Measurements from ENCODE around the gene PAX5. TPM values are rescaled to one million over a fixed set of nuclear protein-coding genes. Genes with fewer than 3 reads are reported as not detected.

PAX5 gene
- total RNA-seq, 3 donors from 2014 or later (not counting 1 experiment from before 2014, with no cell fraction given) = 1.3 to 2.1 (median 2.0) TPM

GRCh38 chr9:36901528-36901927 lies 132.5 kb downstream of the PAX5 start:
- Histone ChIP-seq H3K4me3 (ENCODE audit: low read length) (no peak overlapping the region), H3K27ac (ENCODE audit: low read length) (no peak overlapping the region), H3K9me3 (ENCODE audit: control insufficient read depth, insufficient read depth, low read length) (no peaks in the 10 kb centered on the region), H3K4me1 (ENCODE audit: control insufficient read depth, insufficient read depth, low read length) (no peaks in the 10 kb centered on the region), H3K36me3 (ENCODE audit: control insufficient read depth, insufficient read depth, low read length) (no peaks in the 10 kb centered on the region), H3K27me3 (ENCODE audit: control insufficient read depth, insufficient read depth, low read length) (no peaks in the 10 kb centered on the region)
- TF ChIP-seq, protein P1, sequence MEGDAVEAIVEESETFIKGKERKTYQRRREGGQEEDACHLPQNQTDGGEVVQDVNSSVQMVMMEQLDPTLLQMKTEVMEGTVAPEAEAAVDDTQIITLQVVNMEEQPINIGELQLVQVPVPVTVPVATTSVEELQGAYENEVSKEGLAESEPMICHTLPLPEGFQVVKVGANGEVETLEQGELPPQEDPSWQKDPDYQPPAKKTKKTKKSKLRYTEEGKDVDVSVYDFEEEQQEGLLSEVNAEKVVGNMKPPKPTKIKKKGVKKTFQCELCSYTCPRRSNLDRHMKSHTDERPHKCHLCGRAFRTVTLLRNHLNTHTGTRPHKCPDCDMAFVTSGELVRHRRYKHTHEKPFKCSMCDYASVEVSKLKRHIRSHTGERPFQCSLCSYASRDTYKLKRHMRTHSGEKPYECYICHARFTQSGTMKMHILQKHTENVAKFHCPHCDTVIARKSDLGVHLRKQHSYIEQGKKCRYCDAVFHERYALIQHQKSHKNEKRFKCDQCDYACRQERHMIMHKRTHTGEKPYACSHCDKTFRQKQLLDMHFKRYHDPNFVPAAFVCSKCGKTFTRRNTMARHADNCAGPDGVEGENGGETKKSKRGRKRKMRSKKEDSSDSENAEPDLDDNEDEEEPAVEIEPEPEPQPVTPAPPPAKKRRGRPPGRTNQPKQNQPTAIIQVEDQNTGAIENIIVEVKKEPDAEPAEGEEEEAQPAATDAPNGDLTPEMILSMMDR (IDR thresholded peaks at IDR 0.05) = no peak
- H3K27me3 Mint-ChIP-seq (ENCODE audit: low read depth in 2 of 2) = peaks cover 27 to 32% of the 10 kb centered on the region in 2 donors
- intact Hi-C loops (cut with micrococcal nuclease) = no loop called here
- no peaks in the 10 kb centered on the region for H3K4me1 Mint-ChIP-seq
- no peak overlapping the region for H3K4me3 Mint-ChIP-seq
- ATAC-seq = no peak
- no peak overlapping the region for H3K27ac Mint-ChIP-seq
- H3K36me3 Mint-ChIP-seq = no peaks in the 10 kb centered on the region
- no peak for DNase-seq
- 71% methylated on average over 6 of the region's 7 CpGs for WGBS (ENCODE audit: insufficient coverage)
- no peaks in the 10 kb centered on the region for H3K9me3 Mint-ChIP-seq

DNA sequence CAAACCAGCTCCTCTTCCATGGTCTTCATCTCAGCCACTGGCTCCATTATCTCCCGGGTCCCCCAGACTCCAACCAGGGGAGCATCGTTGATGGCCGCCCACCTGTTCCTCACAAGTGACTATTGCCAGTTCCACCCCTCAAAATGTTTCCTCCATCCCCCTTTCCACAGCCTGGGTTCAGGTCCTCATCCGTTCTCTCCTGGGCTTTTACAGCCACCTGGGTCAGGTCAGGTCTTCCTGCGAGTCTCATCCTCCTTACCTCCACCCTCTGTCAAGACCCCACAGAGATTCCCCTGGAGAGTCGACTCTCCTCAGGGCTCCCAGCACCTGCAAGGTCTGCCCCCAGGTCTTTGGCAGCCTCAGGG lies 133.2 kb downstream of the PAX5 start:
- Histone ChIP-seq H3K36me3 (ENCODE audit: control insufficient read depth, insufficient read depth, low read length) (no peaks in the 10 kb centered on the region), H3K27me3 (ENCODE audit: control insufficient read depth, insufficient read depth, low read length) (no peaks in the 10 kb centered on the region), H3K9me3 (ENCODE audit: control insufficient read depth, insufficient read depth, low read length) (no peaks in the 10 kb centered on the region), H3K4me3 (ENCODE audit: low read length) (no peak overlapping the region), H3K4me1 (ENCODE audit: control insufficient read depth, insufficient read depth, low read length) (no peaks in the 10 kb centered on the region), H3K27ac (ENCODE audit: low read length) (no peak overlapping the region)
- no peaks in the 10 kb centered on the region for H3K36me3 Mint-ChIP-seq
- ATAC-seq (no peak), DNase-seq (no peak)
- no peaks in the 10 kb centered on the region for H3K4me1 Mint-ChIP-seq
- intact Hi-C loops (cut with micrococcal nuclease) = no loop called here
- H3K4me3 Mint-ChIP-seq = no peak overlapping the region
- 84% methylated on average over 6 of the region's 6 CpGs for WGBS (ENCODE audit: insufficient coverage)
- H3K9me3 Mint-ChIP-seq = no peaks in the 10 kb centered on the region
- H3K27me3 Mint-ChIP-seq (ENCODE audit: low read depth in 2 of 2) = peaks cover 22 to 25% of the 10 kb centered on the region in 2 donors
- H3K27ac Mint-ChIP-seq = no peak overlapping the region
- TF ChIP-seq, protein P1 (IDR thresholded peaks at IDR 0.05) = no peak

GRCh38 chr9:36900136-36900855 lies 133.8 kb downstream of the PAX5 start:
- H3K4me1 ChIP-seq (ENCODE audit: control insufficient read depth, insufficient read depth, low read length) = no peaks in the 10 kb centered on the region
- H3K9me3 ChIP-seq (ENCODE audit: control insufficient read depth, insufficient read depth, low read length) = no peaks in the 10 kb centered on the region
- ATAC-seq (no peak), DNase-seq (no peak)
- no peak overlapping the region for H3K4me3 Mint-ChIP-seq
- no peak overlapping the region for H3K4me3 ChIP-seq (ENCODE audit: low read length)
- no peaks in the 10 kb centered on the region for H3K4me1 Mint-ChIP-seq
- H3K9me3 Mint-ChIP-seq = no peaks in the 10 kb centered on the region
- TF ChIP-seq, protein P1 (IDR thresholded peaks at IDR 0.05) = no peak
- no peaks in the 10 kb centered on the region for H3K27me3 ChIP-seq (ENCODE audit: control insufficient read depth, insufficient read depth, low read length)
- no peak overlapping the region for H3K27ac Mint-ChIP-seq
- peaks cover 17 to 20% of the 10 kb centered on the region in 2 donors for H3K27me3 Mint-ChIP-seq (ENCODE audit: low read depth in 2 of 2)
- intact Hi-C loops (cut with micrococcal nuclease) = no loop called here
- H3K36me3 ChIP-seq (ENCODE audit: control insufficient read depth, insufficient read depth, low read length) = no peaks in the 10 kb centered on the region
- WGBS (ENCODE audit: insufficient coverage) = 89% methylated on average over 18 of the region's 18 CpGs
- no peak overlapping the region for H3K27ac ChIP-seq (ENCODE audit: low read length)
- no peaks in the 10 kb centered on the region for H3K36me3 Mint-ChIP-seq

DNA sequence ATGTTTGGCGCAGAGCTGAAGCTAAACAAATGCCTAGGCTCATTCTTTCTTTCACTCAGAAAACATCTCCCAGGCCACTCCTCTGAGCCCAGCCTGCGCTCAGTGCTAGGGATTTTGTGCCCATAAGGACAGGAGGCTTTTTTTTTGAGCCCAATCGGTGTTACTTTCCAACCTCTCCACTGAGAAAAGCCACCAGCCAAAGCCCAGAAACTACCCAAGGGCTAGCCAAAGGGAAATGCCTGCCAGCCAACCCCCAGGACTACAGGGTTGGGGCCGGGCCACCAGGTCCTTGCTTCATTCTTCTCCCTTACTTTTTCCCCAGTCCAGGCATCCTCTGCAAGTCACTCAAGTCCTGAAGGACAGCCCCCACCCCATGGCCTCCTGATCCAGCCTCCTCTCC lies 134.7 kb downstream of the PAX5 start:
- no peak overlapping the region for H3K27ac Mint-ChIP-seq
- H3K4me1 ChIP-seq (ENCODE audit: control insufficient read depth, insufficient read depth, low read length) = no peaks in the 10 kb centered on the region
- H3K27me3 Mint-ChIP-seq (ENCODE audit: low read depth in 2 of 2) = peaks cover 11 to 14% of the 10 kb centered on the region in 2 donors
- H3K27me3 ChIP-seq (ENCODE audit: control insufficient read depth, insufficient read depth, low read length) = no peaks in the 10 kb centered on the region
- TF ChIP-seq, protein P1 (IDR thresholded peaks at IDR 0.05) = no peak
- H3K27ac ChIP-seq (ENCODE audit: low read length) = no peak overlapping the region
- no peak overlapping the region for H3K4me3 ChIP-seq (ENCODE audit: low read length)
- no peaks in the 10 kb centered on the region for H3K36me3 ChIP-seq (ENCODE audit: control insufficient read depth, insufficient read depth, low read length)
- H3K9me3 Mint-ChIP-seq = no peaks in the 10 kb centered on the region
- WGBS (ENCODE audit: insufficient coverage) = 76% methylated on average over 4 of the region's 4 CpGs
- DNase-seq (no peak), ATAC-seq (no peak)
- H3K9me3 ChIP-seq (ENCODE audit: control insufficient read depth, insufficient read depth, low read length) = no peaks in the 10 kb centered on the region
- intact Hi-C loops (cut with micrococcal nuclease) = no loop called here
- no peak overlapping the region for H3K4me3 Mint-ChIP-seq
- H3K36me3 Mint-ChIP-seq = no peaks in the 10 kb centered on the region
- H3K4me1 Mint-ChIP-seq = no peaks in the 10 kb centered on the region

Measured in natural killer cell (primary cell).